CD4-positive, alpha-beta T cell treated with Interleukin-6 at 100 ng/mL for 8 hours (primary cell): ENCODE measurements around the gene HOXC5.
A peak's percentile ranks its signal among the peaks of the same experiment; 100 is the strongest.

Experiments
- DNase-seq: peaks from one replicate; pipeline ENCODE4 v3.0.0-alpha.2; 2020; ENCODE audit warnings: mixed read lengths, low spot score

The HOXC5 gene

GRCh38 chr12:53995378-53996239 is 37.2 kb upstream of the HOXC5 start:
- no peak for DNase-seq

GRCh38 chr12:53996240-53997203 is 36.3 kb upstream of the HOXC5 start:
- DNase-seq = no peak

GRCh38 chr12:53997204-53998109 is 35.4 kb upstream of the HOXC5 start:
- no peak for DNase-seq

GRCh38 chr12:53998110-53998899 is 34.5 kb upstream of the HOXC5 start:
- no peak for DNase-seq

- no peak for DNase-seq
These were observed 34.0 kb upstream of the HOXC5 start for GRCh38 chr12:53998900-53999236.

- no peak for DNase-seq
These were observed 33.2 kb upstream of the HOXC5 start for GRCh38 chr12:53999559-54000115.

- no peak for DNase-seq
These were observed 32.4 kb upstream of the HOXC5 start, which contains the start of gene HOXC9 for GRCh38 chr12:54000116-54001114. Gene HOXC9 (plus strand): TSS chr12:54000161. CDS start chr12:54000189, 28 bp downstream.

- no peak for DNase-seq
These were observed 31.3 kb upstream of the HOXC5 start for GRCh38 chr12:54001283-54002187.

GRCh38 chr12:54002278-54002914 is 30.5 kb upstream of the HOXC5 start:
- no peak for DNase-seq

- no peak for DNase-seq
These were observed 29.9 kb upstream of the HOXC5 start for GRCh38 chr12:54002915-54003389.

- DNase-seq = no peak
These were observed 29.2 kb upstream of the HOXC5 start for GRCh38 chr12:54003625-54004024.

- DNase-seq = no peak
These were observed 28.6 kb upstream of the HOXC5 start for GRCh38 chr12:54004063-54004840.

- no peak for DNase-seq
These were observed 27.9 kb upstream of the HOXC5 start for GRCh38 chr12:54004841-54005530.

- no peak for DNase-seq
These were observed 27.4 kb upstream of the HOXC5 start for GRCh38 chr12:54005531-54005852.

GRCh38 chr12:54005853-54006558 is 26.8 kb upstream of the HOXC5 start:
- DNase-seq = peak; percentile 76
